CD4-positive, alpha-beta T cell treated with Interleukin-1 beta for 1 hour (primary cell): ENCODE measurements around the gene DAPK1.

Experiments
- DNase-seq, 2 donors: peaks; one replicate each; pipeline ENCODE4 v3.0.0-alpha.2; 2020 to 2022

The DAPK1 gene

GRCh38 chr9:87698069-87698809 is 200.6 kb downstream of the DAPK1 start:
- no peak for DNase-seq

- no peak for DNase-seq
Observed at GRCh38 chr9:87699835-87700234, 202.2 kb downstream of the DAPK1 start.

GRCh38 chr9:87701491-87701890 is 203.8 kb downstream of the DAPK1 start:
- no peak for DNase-seq

GRCh38 chr9:87701931-87702421 is 204.3 kb downstream of the DAPK1 start:
- no peak for DNase-seq

- no peak for DNase-seq
Observed at GRCh38 chr9:87702921-87703320, 205.3 kb downstream of the DAPK1 start.

- no peak for DNase-seq
Observed at GRCh38 chr9:87703636-87704276, 206.1 kb downstream of the DAPK1 start.

- DNase-seq = no peak
Observed at GRCh38 chr9:87704342-87704741, 206.7 kb downstream of the DAPK1 start.

GRCh38 chr9:87706066-87706739 is 208.5 kb downstream of the DAPK1 start:
- no peak for DNase-seq

- no peak for DNase-seq
Observed at GRCh38 chr9:87707805-87708506, 210.3 kb downstream of the DAPK1 start.

GRCh38 chr9:87708546-87708945 is 210.9 kb downstream of the DAPK1 start:
- no peak for DNase-seq

GRCh38 chr9:87708986-87709728 is 211.5 kb downstream of the DAPK1 start:
- peak in 1 of 2 donors; percentile 18 for DNase-seq

- no peak for DNase-seq
Observed at GRCh38 chr9:87710443-87710842, 212.8 kb downstream of the DAPK1 start.

- DNase-seq = peak in 1 of 2 donors; percentile 27
Observed at GRCh38 chr9:87711857-87712800, 214.5 kb downstream of the DAPK1 start.

GRCh38 chr9:87712801-87713277 is 215.2 kb downstream of the DAPK1 start:
- no peak for DNase-seq

GRCh38 chr9:87713278-87713987 is 215.8 kb downstream of the DAPK1 start:
- DNase-seq = peak in 1 of 2 donors; percentile 83

- DNase-seq = no peak
Observed at GRCh38 chr9:87713988-87714330, 216.3 kb downstream of the DAPK1 start.

- no peak for DNase-seq
Observed at GRCh38 chr9:87714819-87715218, 217.2 kb downstream of the DAPK1 start.

GRCh38 chr9:87716141-87716540 is 218.5 kb downstream of the DAPK1 start:
- DNase-seq = no peak

GRCh38 chr9:87717456-87717855 is 219.8 kb downstream of the DAPK1 start:
- no peak for DNase-seq

GRCh38 chr9:87718231-87718630 is 220.6 kb downstream of the DAPK1 start:
- no peak for DNase-seq
